Measurements from ENCODE around the gene AGPAT2. TPM values are rescaled to one million over a fixed set of nuclear protein-coding genes. Genes with fewer than 3 reads are reported as not detected.

AGPAT2 gene
- total and polyA plus RNA-seq, 2 of the 4 experiments (the other 2 are of a cell fraction) = 16.1 to 39.5 TPM

GRCh38 chr9:136705564-136705963 is 18.3 kb upstream of the AGPAT2 start:
- H3K56ac ChIP-seq (ENCODE audit: extremely low read depth, insufficient read depth, low read length) = no peak overlapping the region
- no peak overlapping the region for H2BK15ac ChIP-seq (ENCODE audit: low read depth, low read length)
- H2AK9ac ChIP-seq (replicated peaks; ENCODE audit: low read depth, low read length, poor library complexity) = no peak overlapping the region
- H3K4me2 ChIP-seq (ENCODE audit: low read depth, low read length) = no peak overlapping the region
- H3K4ac ChIP-seq (ENCODE audit: low read depth, low read length) = no peak overlapping the region
- no peak overlapping the region for H2BK120ac ChIP-seq (ENCODE audit: low read depth, low read length)
- no peak for TF ChIP-seq POLR2A (IDR thresholded peaks at IDR 0.05; ENCODE audit: low read depth, low read length)
- TF ChIP-seq USF2 (IDR thresholded peaks at IDR 0.05; ENCODE audit: low read depth, low read length) = no peak
- no peak for TF ChIP-seq RAD21 (IDR thresholded peaks at IDR 0.05; ENCODE audit: low read length)
- no peak for TF ChIP-seq CEBPB (IDR thresholded peaks at IDR 0.05; ENCODE audit: low read depth, low read length)
- TF ChIP-seq ELK1 (IDR thresholded peaks at IDR 0.05; ENCODE audit: borderline replicate concordance, low read depth, low read length) = no peak
- TF ChIP-seq BHLHE40 (IDR thresholded peaks at IDR 0.05; ENCODE audit: low read depth, low read length) = no peak
- TF ChIP-seq RCOR1 (IDR thresholded peaks at IDR 0.05; ENCODE audit: insufficient replicate concordance, low read length) = no peak
- no peak for TF ChIP-seq MXI1 (IDR thresholded peaks at IDR 0.05; ENCODE audit: borderline replicate concordance, low read depth, low read length)
- no peak for TF ChIP-seq CHD1 (IDR thresholded peaks at IDR 0.05; ENCODE audit: low read depth, low read length)
- no peak for TF ChIP-seq RFX5 (IDR thresholded peaks at IDR 0.05; ENCODE audit: low read depth, low read length)
- TF ChIP-seq MAFK (IDR thresholded peaks at IDR 0.05; ENCODE audit: low read depth, low read length) = no peak
- TF ChIP-seq MAZ (IDR thresholded peaks at IDR 0.05; ENCODE audit: borderline replicate concordance, low read depth, low read length) = no peak
- TF ChIP-seq SMC3 (IDR thresholded peaks at IDR 0.05; ENCODE audit: low read depth, low read length) = no peak
- TF ChIP-seq NFE2L2 (IDR thresholded peaks at IDR 0.05; ENCODE audit: low read depth, low read length) = no peak
- CTCF ChIA-PET = no interaction called here
- H3K27me3 ChIP-seq (ENCODE audit: control insufficient read depth, insufficient read depth, low read length) = peaks cover 19% of the 10 kb centered on the region
- peak; percentile 47 for DNase-seq
- no peak overlapping the region for H2BK20ac ChIP-seq (ENCODE audit: low read depth, low read length)
- H4K20me1 ChIP-seq (ENCODE audit: insufficient read depth, low read length) = no peaks in the 10 kb centered on the region
- no peaks in the 10 kb centered on the region for H3K36me3 ChIP-seq (ENCODE audit: control insufficient read depth, insufficient read depth, low read length)
- peak; percentile 42; the same call in 1 of the 2 replicates for ATAC-seq (ENCODE audit: low read depth)
- no peak overlapping the region for H3K23ac ChIP-seq (ENCODE audit: low read depth, low read length)
- intact Hi-C loops (cut with micrococcal nuclease) = no loop called here
- H3K4me3 ChIP-seq (ENCODE audit: insufficient read depth, low read depth, low read length) = no peak overlapping the region
- H3K9me1 ChIP-seq (ENCODE audit: insufficient read depth, low read length) = no peaks in the 10 kb centered on the region
- no peak overlapping the region for H3K14ac ChIP-seq (replicated peaks; ENCODE audit: low read depth, low read length)
- no TSS peak for BruUV-seq (replicated peaks)
- no peak overlapping the region for H3K18ac ChIP-seq (ENCODE audit: low read depth, low read length)
- H3K9ac ChIP-seq (ENCODE audit: low read depth, low read length) = no peak overlapping the region
- no peak overlapping the region for H3K27ac ChIP-seq (ENCODE audit: insufficient read depth, low read length)
- POLR2A ChIA-PET (ENCODE audit: unreplicated experiment) = no interaction called here
- no peaks in the 10 kb centered on the region for H3K79me1 ChIP-seq (ENCODE audit: low read depth in 1 of 2, low read length in 2 of 2)
- H3K9me3 ChIP-seq (ENCODE audit: control insufficient read depth, insufficient read depth, low read length) = no peaks in the 10 kb centered on the region
- no peak overlapping the region for H4K5ac ChIP-seq (ENCODE audit: low read depth, low read length)
- dilution Hi-C loops (cut with HindIII; ENCODE audit: low sequenced_read_pairs, unreplicated experiment) = no loop called here
- H2AK5ac ChIP-seq (ENCODE audit: low read depth, low read length) = no peak overlapping the region
- no peak overlapping the region for H2AFZ ChIP-seq (replicated peaks; ENCODE audit: low read length, poor library complexity)
- H3K4me1 ChIP-seq (ENCODE audit: control insufficient read depth, insufficient read depth, low read length) = no peaks in the 10 kb centered on the region
- WGBS, 2 experiments (ENCODE audit: extremely low coverage in 2 of 2, insufficient read length in 1 of 2) = 100% methylated on average over 1 of the region's 7 CpGs; no CpG with 5 or more reads in 1 of the 2 experiments
- in situ Hi-C loops (cut with MboI; ENCODE audit: low sequenced_read_pairs) = no loop called here
- no peak overlapping the region for H4K8ac ChIP-seq (ENCODE audit: low read depth in 2 of 2, low read length in 2 of 2)
- H2BK5ac ChIP-seq (ENCODE audit: low read depth, low read length, poor library complexity, severe bottlenecking) = no peak overlapping the region
- no peak overlapping the region for H4K91ac ChIP-seq (ENCODE audit: insufficient read depth, low read depth, low read length)

Data from IMR-90 (cell line).